ENCODE data around the gene HNF1B.

HNF1B gene

DNA sequence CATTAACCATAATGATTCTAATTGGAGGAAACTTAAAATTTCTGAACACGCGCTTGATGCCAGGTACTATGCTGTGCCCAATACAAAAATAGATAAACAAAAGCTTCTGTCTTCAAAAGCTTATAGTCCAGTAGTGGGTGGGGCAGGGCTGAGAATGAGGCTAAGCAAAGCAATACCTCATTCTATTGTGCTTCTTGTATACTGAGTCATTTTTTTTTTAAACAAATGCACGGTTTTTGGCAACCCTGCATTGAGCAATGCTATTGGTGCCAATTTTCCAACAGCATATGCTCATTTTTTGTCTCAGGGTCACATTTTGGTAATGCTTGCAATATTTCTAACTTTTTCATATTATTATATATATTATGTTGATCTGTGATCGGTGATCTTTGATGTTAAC, 34.7 kb upstream of the HNF1B start:
- no peaks in the 10 kb centered on the region for H3K4me1 ChIP-seq (ENCODE audit: insufficient read depth, low read length)
- no peaks in the 10 kb centered on the region for H3K27me3 ChIP-seq (ENCODE audit: control insufficient read depth in 1 of 2, insufficient read depth in 2 of 2, low read length in 2 of 2)
- H3K36me3 ChIP-seq (ENCODE audit: insufficient read depth, low read length) = no peaks in the 10 kb centered on the region
- H3K9me3 ChIP-seq (ENCODE audit: low read length) = no peaks in the 10 kb centered on the region
- no peak overlapping the region for H3K4me3 ChIP-seq (ENCODE audit: low read depth in 1 of 2, low read length in 2 of 2)
- no peak overlapping the region for H3K9ac ChIP-seq (ENCODE audit: low read length)
- H3K27ac ChIP-seq (ENCODE audit: low read depth, low read length) = no peak overlapping the region

DNA sequence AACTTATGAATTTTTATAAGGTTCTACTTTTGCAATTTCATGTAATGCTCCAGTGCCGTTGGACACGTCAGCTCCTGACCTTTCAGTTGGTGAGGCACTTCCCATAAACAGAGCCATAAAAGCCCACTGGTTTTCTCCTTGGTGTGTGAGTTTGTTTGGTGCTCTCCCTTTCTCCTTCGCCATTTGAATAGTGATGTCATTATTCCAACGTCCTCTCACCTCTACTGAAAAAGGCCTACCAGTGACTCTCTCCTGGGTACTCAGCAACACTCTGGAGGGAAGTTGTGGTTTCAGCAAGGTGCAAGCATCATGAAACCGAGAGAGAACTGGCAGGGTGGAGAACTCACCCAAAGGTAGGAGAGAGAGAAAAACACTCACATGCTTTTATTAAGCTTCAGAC, 29.6 kb upstream of the HNF1B start:
- Histone ChIP-seq H3K36me3 (ENCODE audit: insufficient read depth, low read length) (no peaks in the 10 kb centered on the region), H3K27me3 (ENCODE audit: control insufficient read depth in 1 of 2, insufficient read depth in 2 of 2, low read length in 2 of 2) (no peaks in the 10 kb centered on the region), H3K4me1 (ENCODE audit: insufficient read depth, low read length) (no peaks in the 10 kb centered on the region), H3K27ac (ENCODE audit: low read depth, low read length) (no peak overlapping the region), H3K9ac (ENCODE audit: low read length) (no peak overlapping the region), H3K9me3 (ENCODE audit: low read length) (no peaks in the 10 kb centered on the region), H3K4me3 (ENCODE audit: low read depth in 1 of 2, low read length in 2 of 2) (no peak overlapping the region)

GRCh38 chr17:37772982-37773381, 28.1 kb upstream of the HNF1B start:
- no peak overlapping the region for H3K9ac ChIP-seq (ENCODE audit: low read length)
- no peaks in the 10 kb centered on the region for H3K27me3 ChIP-seq (ENCODE audit: control insufficient read depth in 1 of 2, insufficient read depth in 2 of 2, low read length in 2 of 2)
- H3K4me3 ChIP-seq (ENCODE audit: low read depth in 1 of 2, low read length in 2 of 2) = no peak overlapping the region
- no peaks in the 10 kb centered on the region for H3K36me3 ChIP-seq (ENCODE audit: insufficient read depth, low read length)
- no peaks in the 10 kb centered on the region for H3K9me3 ChIP-seq (ENCODE audit: low read length)
- no peak overlapping the region for H3K27ac ChIP-seq (ENCODE audit: low read depth, low read length)
- H3K4me1 ChIP-seq (ENCODE audit: insufficient read depth, low read length) = no peaks in the 10 kb centered on the region

- Histone ChIP-seq H3K4me3 (ENCODE audit: low read depth in 1 of 2, low read length in 2 of 2) (no peak overlapping the region), H3K9me3 (ENCODE audit: low read length) (no peaks in the 10 kb centered on the region), H3K4me1 (ENCODE audit: insufficient read depth, low read length) (no peaks in the 10 kb centered on the region), H3K27me3 (ENCODE audit: control insufficient read depth in 1 of 2, insufficient read depth in 2 of 2, low read length in 2 of 2) (no peaks in the 10 kb centered on the region), H3K9ac (ENCODE audit: low read length) (no peak overlapping the region), H3K36me3 (ENCODE audit: insufficient read depth, low read length) (no peaks in the 10 kb centered on the region), H3K27ac (ENCODE audit: low read depth, low read length) (no peak overlapping the region)
Measured at GRCh38 chr17:37770631-37771518, 26.0 kb upstream of the HNF1B start.

GRCh38 chr17:37769050-37769449, 24.2 kb upstream of the HNF1B start:
- H3K27ac ChIP-seq (ENCODE audit: low read depth, low read length) = no peak overlapping the region
- H3K4me3 ChIP-seq (ENCODE audit: low read depth in 1 of 2, low read length in 2 of 2) = no peak overlapping the region
- no peaks in the 10 kb centered on the region for H3K36me3 ChIP-seq (ENCODE audit: insufficient read depth, low read length)
- H3K9me3 ChIP-seq (ENCODE audit: low read length) = no peaks in the 10 kb centered on the region
- H3K9ac ChIP-seq (ENCODE audit: low read length) = no peak overlapping the region
- H3K4me1 ChIP-seq (ENCODE audit: insufficient read depth, low read length) = no peaks in the 10 kb centered on the region
- H3K27me3 ChIP-seq (ENCODE audit: control insufficient read depth in 1 of 2, insufficient read depth in 2 of 2, low read length in 2 of 2) = no peaks in the 10 kb centered on the region

GRCh38 chr17:37768438-37768837, 23.6 kb upstream of the HNF1B start:
- H3K27ac ChIP-seq (ENCODE audit: low read depth, low read length) = no peak overlapping the region
- no peaks in the 10 kb centered on the region for H3K4me1 ChIP-seq (ENCODE audit: insufficient read depth, low read length)
- H3K9ac ChIP-seq (ENCODE audit: low read length) = no peak overlapping the region
- H3K36me3 ChIP-seq (ENCODE audit: insufficient read depth, low read length) = no peaks in the 10 kb centered on the region
- H3K4me3 ChIP-seq (ENCODE audit: low read depth in 1 of 2, low read length in 2 of 2) = no peak overlapping the region
- H3K27me3 ChIP-seq (ENCODE audit: control insufficient read depth in 1 of 2, insufficient read depth in 2 of 2, low read length in 2 of 2) = peaks cover 0 to under 1% of the 10 kb centered on the region in 2 donors
- no peaks in the 10 kb centered on the region for H3K9me3 ChIP-seq (ENCODE audit: low read length)

- peaks cover 0 to 8% of the 10 kb centered on the region in 2 donors for H3K27me3 ChIP-seq (ENCODE audit: control insufficient read depth in 1 of 2, insufficient read depth in 2 of 2, low read length in 2 of 2)
- H3K36me3 ChIP-seq (ENCODE audit: insufficient read depth, low read length) = no peaks in the 10 kb centered on the region
- no peak overlapping the region for H3K4me3 ChIP-seq (ENCODE audit: low read depth in 1 of 2, low read length in 2 of 2)
- no peak overlapping the region for H3K9ac ChIP-seq (ENCODE audit: low read length)
- no peaks in the 10 kb centered on the region for H3K9me3 ChIP-seq (ENCODE audit: low read length)
- H3K27ac ChIP-seq (ENCODE audit: low read depth, low read length) = no peak overlapping the region
- no peaks in the 10 kb centered on the region for H3K4me1 ChIP-seq (ENCODE audit: insufficient read depth, low read length)
Measured at GRCh38 chr17:37766971-37767370, 22.1 kb upstream of the HNF1B start.

DNA sequence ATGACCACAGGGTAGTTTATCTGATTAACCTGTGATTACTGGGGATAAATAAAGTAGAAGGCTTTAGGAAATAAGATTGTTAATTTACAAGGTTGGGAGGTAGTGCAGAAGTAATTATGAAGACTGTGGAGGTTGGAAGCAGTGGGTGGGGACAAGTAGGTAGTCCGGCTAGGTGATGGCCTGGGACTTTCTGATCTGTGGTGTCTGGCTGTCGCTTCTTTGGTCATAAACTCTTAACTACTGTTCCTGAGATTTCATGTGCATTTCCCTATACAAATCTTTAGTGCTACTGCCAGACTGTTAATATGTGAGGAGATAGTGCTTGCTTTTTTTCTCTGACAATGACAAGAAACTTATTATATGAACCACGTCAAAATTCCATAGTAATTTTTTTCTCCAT, 19.5 kb upstream of the HNF1B start:
- Histone ChIP-seq H3K36me3 (ENCODE audit: insufficient read depth, low read length) (no peaks in the 10 kb centered on the region), H3K4me1 (ENCODE audit: insufficient read depth, low read length) (no peaks in the 10 kb centered on the region), H3K27ac (ENCODE audit: low read depth, low read length) (no peak overlapping the region), H3K27me3 (ENCODE audit: control insufficient read depth in 1 of 2, insufficient read depth in 2 of 2, low read length in 2 of 2) (peaks cover 0 to 8% of the 10 kb centered on the region in 2 donors), H3K9ac (ENCODE audit: low read length) (no peak overlapping the region), H3K9me3 (ENCODE audit: low read length) (no peaks in the 10 kb centered on the region), H3K4me3 (ENCODE audit: low read depth in 1 of 2, low read length in 2 of 2) (no peak overlapping the region)

DNA sequence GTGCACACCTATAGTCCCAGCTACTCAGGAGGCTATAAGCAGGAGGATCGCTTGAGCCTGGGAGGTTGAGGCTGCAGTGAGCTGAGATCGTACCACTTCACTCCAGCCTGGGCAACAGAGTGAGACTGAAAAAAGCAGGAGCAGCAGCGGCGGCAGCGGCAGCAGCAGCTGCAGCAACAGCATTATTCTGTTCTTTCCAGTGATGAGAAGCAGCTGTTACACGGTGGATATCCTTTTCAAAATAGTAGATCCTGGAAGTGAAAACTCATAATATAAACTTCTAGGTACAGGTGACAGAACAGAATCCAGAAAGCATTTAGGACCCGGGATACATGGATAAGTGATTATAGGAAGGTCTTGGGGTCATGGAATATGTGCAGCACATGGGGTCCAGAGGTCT, 17.8 kb upstream of the HNF1B start:
- Histone ChIP-seq H3K9ac (ENCODE audit: low read length) (no peak overlapping the region), H3K36me3 (ENCODE audit: insufficient read depth, low read length) (no peaks in the 10 kb centered on the region), H3K4me1 (ENCODE audit: insufficient read depth, low read length) (no peaks in the 10 kb centered on the region), H3K27me3 (ENCODE audit: control insufficient read depth in 1 of 2, insufficient read depth in 2 of 2, low read length in 2 of 2) (peaks cover 0 to 15% of the 10 kb centered on the region in 2 donors), H3K27ac (ENCODE audit: low read depth, low read length) (no peak overlapping the region), H3K9me3 (ENCODE audit: low read length) (no peaks in the 10 kb centered on the region), H3K4me3 (ENCODE audit: low read depth in 1 of 2, low read length in 2 of 2) (no peak overlapping the region)

DNA sequence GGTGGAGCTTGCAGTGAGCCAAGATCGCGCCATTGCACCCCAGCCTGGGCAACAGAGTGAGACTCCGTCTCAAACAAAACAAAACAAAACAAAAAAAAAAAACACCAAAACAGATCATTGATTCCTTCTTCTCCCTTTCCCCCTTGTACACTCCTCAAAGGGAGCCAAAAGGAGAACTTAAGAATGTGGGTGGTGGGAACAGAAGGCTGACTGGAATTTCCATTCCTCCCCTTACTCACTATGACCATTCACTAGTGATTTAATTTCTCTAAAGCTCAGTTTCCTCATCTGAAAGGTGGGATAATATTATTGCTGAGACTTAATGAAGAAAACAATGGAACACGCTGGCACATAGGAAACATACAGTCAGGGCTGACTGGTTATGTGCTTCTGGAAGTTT, 17.1 kb upstream of the HNF1B start:
- Histone ChIP-seq H3K27ac (ENCODE audit: low read depth, low read length) (no peak overlapping the region), H3K9ac (ENCODE audit: low read length) (no peak overlapping the region), H3K36me3 (ENCODE audit: insufficient read depth, low read length) (no peaks in the 10 kb centered on the region), H3K4me1 (ENCODE audit: insufficient read depth, low read length) (no peaks in the 10 kb centered on the region), H3K27me3 (ENCODE audit: control insufficient read depth in 1 of 2, insufficient read depth in 2 of 2, low read length in 2 of 2) (peaks cover 0 to 15% of the 10 kb centered on the region in 2 donors), H3K9me3 (ENCODE audit: low read length) (no peaks in the 10 kb centered on the region), H3K4me3 (ENCODE audit: low read depth in 1 of 2, low read length in 2 of 2) (no peak overlapping the region)

- Histone ChIP-seq H3K4me3 (ENCODE audit: low read depth in 1 of 2, low read length in 2 of 2) (no peak overlapping the region), H3K36me3 (ENCODE audit: insufficient read depth, low read length) (no peaks in the 10 kb centered on the region), H3K9me3 (ENCODE audit: low read length) (no peaks in the 10 kb centered on the region), H3K9ac (ENCODE audit: low read length) (no peak overlapping the region), H3K4me1 (ENCODE audit: insufficient read depth, low read length) (no peaks in the 10 kb centered on the region), H3K27ac (ENCODE audit: low read depth, low read length) (no peak overlapping the region), H3K27me3 (ENCODE audit: control insufficient read depth in 1 of 2, insufficient read depth in 2 of 2, low read length in 2 of 2) (peaks cover 0 to 15% of the 10 kb centered on the region in 2 donors)
Measured at GRCh38 chr17:37761059-37761458, 16.2 kb upstream of the HNF1B start.

All from muscle layer of colon (tissue), 2 donors.